ENCODE data around the gene KRTAP10-11.
"Not testable (repeated sequence)": the region's sequence is repeated elsewhere in the genome, so short reads cannot be mapped to it uniquely, and the experiment has no call there.

The KRTAP10-11 gene

DNA sequence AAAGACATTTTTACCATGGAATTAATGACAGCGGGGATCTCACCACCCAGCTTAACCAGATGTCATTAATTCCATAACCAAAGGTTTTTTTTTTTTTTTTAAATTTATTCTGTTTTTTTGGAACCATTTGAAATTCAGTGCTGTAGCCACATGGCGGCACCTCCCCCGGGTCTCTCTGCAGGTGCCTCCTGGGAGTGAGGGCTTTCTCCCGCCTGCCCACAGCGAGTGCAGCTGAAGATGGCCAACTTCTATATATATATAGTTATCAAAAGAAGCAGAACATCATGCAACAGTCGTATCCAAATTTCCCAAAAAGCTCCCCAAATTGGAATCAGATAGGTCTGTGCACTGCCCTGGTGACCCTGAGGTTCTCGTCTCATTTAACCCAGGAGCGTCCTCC lies 30.7 kb upstream of the KRTAP10-11 start:
- no peak for DNase-seq

DNA sequence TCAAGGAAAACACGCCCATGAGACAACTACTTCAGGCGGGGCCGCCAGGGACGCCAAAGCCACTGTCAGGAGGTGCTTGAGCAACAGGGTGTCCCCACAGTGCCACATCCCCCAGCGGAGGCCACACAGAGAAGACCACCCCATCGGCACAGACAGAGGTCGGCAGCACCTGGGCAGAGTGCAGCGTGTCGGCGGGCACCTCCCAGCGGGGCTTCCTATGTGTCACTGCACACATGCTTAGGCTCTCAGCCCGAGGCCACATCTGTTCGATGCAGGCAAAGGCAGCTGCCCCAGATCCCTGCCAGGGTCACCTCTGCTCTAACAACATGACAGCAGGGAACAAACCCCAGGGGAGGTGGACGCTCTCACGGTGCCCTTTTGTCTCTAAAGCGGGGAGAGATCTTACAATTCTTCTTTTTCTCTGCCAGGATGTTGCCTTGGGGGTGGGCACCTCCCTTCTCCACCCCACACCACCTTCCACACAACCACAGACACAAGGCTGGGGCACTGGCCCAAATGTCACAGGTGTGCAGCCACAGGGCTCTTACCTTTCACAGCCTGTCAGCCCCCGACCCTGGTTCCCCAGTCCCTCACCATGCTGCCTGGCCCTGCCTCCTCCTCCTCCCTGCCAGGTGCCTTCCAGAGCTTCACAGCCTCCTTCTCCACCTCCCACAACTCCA lies 30.2 kb upstream of the KRTAP10-11 start:
- no peak for DNase-seq

DNA sequence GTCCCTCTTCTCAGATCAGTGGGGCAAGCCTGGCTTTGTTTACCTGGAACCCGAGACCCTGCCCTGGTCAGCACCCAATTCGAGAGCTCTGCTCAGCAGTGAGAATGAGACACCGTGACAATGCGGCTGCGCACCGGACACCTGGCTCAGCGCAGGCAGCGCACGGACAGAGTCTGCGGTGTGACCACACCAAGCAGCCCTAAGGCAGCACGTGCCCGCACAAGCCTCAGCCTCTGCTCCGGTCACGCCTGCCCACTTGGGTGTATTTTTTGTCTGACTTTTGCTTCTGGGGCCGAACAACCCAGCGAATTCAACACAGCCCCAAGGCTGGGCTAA lies 29.7 kb upstream of the KRTAP10-11 start:
- no peak for DNase-seq

DNA sequence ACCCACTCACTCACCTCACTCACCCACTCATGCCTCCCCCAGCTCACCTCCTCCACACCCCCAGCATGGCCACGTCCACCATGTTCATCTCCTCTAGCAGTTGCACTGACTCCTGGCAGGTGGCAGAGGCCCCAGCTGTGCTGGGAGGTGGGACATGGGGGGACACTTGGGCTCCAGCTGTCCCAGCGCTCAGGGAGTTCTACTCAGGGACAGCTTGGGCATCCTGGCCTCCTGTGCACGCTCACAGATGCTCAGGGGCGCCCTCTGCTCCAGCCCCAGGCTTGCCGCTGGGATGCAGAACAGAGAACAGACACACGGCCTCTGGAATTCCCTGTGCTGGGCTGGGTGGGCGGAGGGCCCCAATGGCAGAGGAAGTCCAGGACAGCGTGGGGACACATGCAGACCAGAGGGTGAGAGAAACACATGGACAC lies 29.1 kb upstream of the KRTAP10-11 start:
- DNase-seq, result no peak

DNA sequence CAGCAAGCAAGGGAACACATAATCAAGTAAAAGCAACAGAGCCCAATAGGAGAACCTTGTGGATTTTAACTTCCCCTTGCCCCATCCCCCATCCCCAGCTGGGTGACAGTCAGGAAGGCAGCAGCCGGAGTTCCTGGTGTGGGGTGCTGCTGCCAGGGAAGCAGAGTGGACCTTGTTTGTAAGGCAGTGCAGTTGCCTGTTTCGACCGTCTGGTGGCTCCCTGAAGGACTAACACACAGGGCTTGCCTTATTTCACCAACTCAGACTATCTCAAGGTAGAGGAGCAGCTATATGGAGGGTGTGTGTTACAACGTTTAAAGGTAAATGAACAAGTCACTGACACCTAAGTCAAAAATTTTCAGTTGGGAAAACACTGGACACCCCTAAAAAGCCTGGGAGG lies 27.7 kb upstream of the KRTAP10-11 start:
- peak; percentile 4 for DNase-seq

DNA sequence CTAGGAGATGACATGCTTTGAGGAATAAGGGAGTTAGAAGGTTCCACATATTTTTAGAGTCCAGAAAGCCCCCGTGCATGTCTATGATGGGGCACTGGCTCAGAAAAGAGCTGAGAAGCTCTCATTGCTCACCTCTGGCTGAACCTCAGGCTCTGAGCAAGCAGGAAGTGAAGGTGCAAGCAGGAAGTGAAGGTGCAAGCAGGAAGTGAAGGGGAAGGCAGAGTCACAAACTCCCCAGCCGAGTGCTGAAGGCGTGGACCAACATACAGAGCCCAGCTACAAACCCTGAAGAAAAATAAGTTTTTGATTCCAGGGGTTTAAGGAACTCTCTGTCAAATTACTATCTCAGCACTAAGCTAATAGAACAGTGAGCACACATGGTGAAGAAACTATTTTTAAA lies 27.3 kb upstream of the KRTAP10-11 start:
- no peak for DNase-seq

DNA sequence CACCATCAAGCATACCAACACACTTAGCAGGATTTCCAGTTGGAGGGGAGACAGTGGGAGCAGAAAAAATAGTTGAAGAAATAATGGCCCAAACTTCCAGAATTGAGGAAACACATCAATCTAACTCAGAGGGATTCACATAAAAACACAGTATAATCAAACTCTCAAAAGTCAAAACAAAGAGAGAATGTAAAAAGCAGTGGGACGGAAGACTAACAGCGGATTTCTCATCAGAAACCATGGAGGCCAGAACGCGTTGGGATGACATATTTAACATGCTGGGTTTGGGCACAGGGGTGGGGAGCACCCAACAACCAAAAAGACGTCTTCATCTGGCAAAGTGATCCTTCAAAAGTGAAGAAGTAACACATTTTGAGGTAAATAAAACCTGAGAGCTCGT lies 26.3 kb upstream of the KRTAP10-11 start:
- no peak for DNase-seq

DNA sequence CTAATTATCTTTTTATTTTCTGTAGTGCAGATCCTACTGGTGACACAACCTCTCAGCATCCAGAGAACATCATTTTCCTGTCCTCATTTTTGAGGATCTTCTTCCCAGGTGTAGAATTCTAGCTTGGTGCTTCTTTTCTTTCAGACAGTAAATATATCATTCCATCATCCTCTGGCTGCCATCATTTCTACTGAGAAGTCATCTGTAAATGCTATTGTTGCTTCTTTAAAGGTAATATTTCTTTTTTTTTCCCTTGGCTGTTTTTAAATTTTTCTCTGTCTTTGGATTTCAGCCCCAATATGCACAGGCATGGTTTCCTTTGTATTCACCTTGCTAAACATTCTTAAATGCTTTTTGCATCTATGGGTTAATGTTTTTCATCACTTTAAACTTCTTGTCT lies 22.6 kb upstream of the KRTAP10-11 start:
- no peak for DNase-seq

DNA sequence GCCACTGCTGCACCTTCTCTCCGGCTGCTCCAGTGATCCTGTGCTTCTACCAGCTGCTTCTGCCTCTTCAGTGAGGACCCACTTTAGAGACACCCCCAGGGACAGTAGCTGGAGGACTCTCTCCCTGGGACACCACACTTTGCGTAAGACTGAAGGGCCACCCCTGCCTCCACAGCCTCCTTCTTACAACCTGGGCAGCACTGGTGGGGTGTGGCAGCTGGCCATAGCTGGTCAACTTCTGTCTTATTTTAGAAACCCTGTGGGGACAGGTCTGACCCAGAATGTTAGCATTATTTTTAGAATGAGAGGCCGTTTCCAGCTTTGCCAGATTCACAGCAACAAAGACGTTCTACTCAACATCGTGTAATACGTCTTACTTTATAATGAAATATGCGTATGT lies 20.5 kb upstream of the KRTAP10-11 start:
- no peak for DNase-seq

DNA sequence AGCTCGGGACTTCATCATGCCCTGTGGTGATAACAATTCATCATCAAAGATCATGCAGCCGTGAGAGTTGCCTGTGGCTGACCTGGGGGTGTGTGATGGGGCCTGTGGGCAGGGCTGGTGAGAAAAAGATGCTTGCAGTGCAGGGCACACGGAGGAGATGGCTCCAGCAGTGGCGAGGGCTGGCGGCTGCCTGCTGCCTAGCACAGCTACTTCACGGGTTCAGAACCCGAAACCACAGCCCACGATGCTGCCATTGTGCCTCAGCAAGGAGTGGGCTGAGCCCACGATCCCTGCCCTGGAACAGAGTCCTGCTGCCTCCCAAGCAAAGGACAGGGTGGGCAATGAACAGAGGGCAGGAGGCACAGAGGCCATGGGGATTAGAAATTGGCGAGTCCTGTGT lies 20.0 kb upstream of the KRTAP10-11 start:
- DNase-seq, result no peak

DNA sequence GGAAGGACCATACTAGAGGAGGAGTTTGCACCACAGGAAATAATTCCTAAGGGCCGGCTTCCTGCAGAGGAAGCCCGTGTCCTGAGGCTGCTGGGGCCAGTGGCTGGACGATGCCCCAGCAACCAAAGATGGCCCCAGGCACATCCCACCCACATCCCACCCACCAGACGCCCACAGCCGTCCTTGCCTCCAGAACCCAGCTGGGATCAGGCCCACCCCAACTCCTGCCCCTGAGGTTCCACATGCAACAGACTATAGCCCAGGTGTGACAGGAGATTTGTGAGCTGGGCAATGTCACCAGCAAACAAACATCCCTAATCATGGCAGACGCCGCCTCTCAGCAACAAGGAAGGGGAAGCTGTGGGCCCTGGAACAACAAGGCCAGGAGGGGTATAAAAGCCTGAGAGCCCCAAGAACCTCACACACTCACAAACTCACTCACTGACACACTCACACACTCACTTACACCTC lies 19.5 kb upstream of the KRTAP10-11 start, which contains the start of gene KRTAP10-9:
Gene KRTAP10-9, plus strand, starts transcription at position 421 of the 471 bp plus-strand sequence. CDS start 79 bp downstream, outside the sequence.
- no peak for DNase-seq

DNA sequence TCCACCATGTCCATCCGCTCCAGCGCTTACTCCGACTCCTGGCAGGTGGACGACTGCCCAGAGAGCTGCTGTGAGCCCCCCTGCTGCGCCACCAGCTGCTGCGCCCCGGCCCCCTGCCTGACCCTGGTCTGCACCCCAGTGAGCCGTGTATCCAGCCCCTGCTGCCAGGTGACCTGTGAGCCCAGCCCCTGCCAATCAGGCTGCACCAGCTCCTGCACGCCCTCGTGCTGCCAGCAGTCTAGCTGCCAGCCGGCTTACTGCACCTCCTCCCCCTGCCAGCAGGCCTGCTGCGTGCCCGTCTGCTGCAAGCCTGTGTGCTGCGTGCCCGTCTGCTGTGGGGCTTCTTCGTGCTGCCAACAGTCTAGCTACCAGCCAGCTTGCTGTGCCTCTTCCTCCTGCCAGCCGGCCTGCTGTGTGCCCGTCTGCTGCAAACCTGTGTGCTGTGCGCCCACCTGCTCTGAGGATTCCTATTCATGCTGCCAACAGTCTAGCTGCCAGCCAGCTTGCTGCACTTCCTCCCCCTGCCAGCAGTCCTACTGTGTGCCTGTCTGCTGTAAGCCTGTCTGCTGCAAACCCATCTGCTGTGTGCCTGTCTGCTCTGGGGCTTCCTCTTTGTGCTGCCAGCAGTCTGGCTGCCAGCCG lies 18.9 kb upstream of the KRTAP10-11 start:
- DNase-seq, result not testable (repeated sequence)

DNA sequence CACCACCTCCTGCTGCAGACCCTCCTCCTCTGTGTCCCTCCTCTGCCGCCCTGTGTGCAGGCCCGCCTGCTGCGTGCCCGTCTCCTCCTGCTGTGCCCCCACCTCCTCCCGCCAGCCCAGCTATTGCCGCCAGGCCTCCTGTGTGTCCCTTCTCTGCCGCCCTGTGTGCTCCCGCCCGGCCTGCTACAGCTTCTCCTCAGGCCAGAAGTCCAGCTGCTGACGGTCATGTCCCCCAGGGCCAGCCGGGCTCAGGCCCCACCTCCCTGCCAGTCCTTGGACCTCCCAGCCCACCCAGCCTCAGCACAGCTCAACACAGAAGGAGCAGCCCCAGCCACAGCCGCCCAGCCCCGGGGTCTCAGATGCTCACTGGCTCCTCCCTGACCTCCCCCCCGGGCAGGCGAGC lies 18.4 kb upstream of the KRTAP10-11 start:
- not testable (repeated sequence) for DNase-seq

DNA sequence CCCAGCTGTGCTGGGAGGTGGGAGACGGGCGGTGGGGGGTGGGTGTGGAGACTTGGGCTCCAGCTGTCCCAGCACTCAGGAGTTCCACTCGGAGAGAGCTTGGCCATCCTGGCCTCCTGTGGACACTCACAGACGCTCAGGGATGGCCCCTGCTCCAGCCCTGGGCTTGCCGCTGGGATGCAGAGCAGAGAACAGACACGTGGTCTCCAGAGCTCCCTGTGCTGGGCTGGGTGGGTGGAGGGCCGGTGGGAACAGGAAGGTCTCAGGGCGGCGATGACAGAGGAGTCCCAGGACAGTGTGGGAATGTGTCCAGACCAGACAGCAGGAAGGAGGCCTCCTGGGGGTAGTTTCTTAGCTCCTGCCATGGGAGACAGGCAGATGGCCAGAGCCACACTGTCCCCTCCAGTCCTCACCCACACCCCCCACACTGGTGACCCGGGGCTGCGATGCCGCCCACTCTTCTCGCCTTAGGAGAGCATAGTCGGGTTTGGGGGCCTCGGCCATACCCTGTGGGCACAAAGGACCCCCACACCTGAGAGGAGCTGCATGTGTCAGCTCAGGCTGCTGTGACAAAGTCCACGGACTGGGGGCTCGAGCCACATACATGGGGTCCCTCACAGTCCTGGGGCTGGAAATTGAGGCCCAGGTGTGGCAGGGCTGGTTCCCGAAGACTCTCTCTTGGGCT lies 17.4 kb upstream of the KRTAP10-11 start:
- DNase-seq, result no peak

DNA sequence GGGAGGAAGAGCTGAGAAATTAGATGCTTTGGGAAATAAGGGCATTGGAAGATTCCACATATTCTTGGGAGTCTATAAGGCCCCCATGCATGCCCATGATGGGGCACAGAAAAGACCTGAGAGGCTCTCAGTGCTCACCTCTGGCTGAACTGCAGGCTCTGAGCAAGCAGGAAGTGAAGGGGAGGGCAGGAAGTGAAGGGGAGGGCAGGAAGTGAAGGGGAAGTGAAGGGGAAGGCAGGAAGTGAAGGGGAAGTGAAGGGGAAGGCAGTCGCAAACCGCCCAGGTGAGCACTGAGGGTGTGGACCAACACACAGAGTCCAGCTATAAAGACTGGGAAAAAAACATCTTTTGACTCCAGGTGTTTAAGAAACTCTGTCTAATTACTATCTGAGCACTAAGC lies 15.8 kb upstream of the KRTAP10-11 start:
- DNase-seq, result no peak

DNA sequence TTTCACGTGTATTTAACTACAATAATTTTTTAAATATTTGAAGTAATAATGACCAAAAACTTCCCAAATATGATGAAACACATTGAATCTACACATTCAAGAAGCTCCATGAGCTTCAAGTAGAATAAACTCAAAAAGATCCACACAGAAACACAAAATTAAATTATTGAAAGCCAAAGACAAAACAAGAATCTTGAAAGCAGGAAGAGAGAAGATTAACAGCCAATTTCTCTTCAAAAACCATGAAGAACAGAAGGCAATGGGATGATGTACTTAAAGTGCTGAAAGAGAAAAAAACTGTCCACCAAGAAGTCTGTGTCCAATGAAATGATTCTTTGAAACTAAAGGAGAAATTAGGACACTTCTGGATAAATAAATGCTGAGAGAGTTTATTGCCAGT lies 14.1 kb upstream of the KRTAP10-11 start:
- no peak for DNase-seq

DNA sequence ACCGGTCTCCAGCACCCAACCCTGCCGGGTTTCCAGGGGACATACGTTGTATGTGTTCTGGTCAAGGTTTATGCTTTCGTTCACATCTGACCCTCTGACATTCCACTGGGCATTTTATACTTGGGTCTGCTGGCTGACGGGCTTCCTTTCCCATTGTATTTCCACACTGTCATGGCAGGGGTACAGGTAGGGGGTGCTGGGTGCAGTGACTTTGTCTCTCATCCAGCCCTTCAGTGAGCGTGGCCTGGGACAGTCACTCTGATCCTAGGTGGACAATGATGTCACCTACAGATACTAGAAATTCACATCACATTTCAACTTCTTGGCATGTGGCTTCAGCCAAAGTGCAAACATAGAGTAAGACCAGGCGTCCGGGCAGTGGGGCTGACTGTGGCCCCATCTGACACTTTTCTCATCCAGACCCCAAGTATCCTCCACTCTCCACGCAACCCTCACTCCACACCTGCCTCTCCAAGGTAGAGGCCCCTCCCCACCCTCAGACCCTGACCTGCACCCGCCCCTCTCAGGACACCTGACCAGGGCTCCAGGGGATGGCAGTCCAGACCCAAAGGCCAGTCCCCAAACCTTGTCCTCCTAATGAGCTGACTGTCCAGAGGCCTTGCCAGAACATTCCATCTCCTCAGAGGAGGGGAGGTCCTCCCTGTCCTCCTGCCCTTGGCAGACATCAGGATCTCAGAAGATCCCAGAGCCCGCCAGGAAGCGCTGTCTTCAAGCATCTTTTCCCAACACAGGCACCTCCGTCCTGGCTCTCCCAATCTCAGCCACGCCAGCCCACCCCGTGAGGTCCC lies 9.8 kb upstream of the KRTAP10-11 start:
- no peak for DNase-seq

DNA sequence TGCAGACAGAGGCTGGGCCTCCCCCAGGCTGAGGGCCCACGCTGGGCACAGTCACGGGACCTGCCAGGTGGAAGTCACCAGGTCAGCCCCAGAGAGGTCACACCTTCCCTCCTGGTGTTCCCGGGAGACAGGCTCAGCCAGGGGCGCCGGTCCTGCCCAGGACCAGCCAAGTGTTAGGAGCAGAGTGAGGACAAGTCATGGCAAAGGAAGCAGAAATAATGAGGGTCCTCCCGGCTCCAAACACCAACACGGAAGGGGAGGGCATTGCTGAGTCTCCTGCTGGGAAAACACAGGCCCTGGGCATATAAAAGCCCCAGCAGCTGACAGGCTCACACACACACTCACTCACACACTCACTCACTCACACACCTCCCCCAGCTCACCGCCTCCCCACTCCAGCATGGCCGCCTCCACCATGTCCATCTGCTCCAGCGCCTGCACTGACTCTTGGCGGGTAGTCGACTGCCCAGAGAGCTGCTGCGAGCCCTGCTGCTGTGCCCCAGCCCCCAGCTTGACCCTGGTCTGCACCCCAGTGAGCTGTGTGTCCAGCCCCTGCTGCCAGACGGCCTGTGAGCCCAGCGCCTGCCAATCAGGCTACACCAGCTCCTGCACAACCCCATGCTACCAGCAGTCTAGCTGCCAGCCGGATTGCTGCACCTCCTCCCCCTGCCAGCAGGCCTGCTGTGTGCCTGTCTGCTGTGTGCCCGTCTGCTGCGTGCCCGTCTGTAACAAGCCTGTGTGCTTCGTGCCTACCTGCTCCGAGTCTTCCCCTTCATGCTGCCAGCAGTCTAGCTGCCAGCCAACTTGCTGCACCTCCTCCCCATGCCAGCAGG lies 9.0 kb upstream of the KRTAP10-11 start, which contains the start of gene KRTAP10-10:
Gene KRTAP10-10, plus strand, starts transcription at position 339 of the 833 bp plus-strand sequence. Its CDS starts 62 bp downstream, at position 401.
- DNase-seq, result no peak

DNA sequence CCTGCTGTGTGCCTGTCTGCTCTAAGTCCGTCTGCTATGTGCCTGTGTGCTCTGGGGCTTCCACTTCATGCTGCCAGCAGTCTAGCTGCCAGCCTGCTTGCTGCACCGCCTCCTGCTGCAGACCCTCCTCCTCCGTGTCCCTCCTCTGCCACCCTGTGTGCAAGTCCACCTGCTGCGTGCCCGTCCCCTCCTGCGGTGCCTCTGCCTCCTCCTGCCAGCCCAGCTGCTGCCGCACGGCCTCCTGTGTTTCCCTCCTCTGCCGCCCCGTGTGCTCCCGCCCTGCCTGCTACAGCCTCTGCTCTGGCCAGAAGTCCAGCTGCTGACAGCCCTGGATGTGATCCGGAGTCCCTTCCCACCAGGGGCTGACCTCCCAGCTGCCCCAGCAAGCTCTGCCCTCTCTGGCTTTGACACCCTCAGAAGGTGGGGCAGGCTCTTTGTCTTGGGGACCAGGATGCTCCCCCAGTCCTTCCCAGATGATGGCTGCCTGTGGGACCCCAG lies 8.3 kb upstream of the KRTAP10-11 start:
- not testable (repeated sequence) for DNase-seq

DNA sequence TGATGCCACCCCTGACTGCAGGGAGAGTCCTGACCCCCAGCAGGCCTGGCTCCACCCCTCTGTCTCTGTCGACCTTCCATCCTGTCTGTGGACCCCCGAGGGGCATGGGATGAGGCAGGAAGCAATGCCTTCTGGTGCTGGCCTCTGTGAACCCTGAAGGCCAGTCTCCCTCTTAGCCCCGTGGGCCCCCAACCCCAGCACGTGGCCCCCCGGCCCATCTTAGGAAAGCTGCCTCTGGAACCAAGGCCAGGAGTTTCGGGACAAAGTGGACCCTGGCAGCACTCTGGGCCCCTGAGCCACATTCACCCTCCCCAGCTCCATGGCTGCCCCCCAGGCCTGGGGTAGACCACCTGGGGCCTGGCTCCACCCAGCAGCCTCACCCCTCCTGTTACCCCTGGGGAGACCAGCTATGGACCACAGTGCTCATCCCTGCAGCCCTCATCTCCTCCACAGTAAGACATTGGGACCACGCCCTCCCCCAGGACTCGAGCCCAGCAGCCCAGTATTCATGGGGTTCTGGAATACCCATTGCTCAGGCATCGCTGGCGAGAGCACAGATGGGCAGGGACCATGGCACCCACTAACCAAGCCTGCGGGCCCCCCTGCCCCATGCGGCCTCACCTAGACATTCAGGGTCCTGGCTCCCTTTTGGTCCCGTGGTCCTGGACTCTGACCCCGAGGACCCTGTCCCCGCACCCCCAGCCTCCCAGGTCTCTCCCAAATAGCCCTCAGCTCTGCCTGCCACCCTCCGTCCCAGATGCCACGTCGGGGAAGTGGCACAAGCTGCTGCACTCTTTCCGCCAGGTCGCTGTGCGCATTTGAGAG lies 7.5 kb upstream of the KRTAP10-11 start:
- not testable (repeated sequence) for DNase-seq

DNA sequence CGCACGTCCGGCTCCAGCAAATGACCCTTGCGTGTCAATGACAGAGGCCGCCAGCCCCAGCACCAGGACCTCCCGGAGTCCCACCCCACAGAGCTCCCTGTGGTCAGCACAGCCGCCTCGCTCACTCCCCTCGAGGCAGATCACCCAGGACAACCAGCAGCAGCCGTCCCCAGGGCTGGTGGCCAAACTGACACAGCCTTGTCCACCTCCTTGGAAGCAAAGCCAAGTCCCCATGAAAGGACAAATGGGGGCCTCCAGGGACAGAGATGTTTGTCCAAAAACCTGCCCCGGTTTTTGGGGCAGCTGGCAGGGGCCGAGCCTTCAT lies 6.9 kb upstream of the KRTAP10-11 start:
- no peak for DNase-seq
